ENCODE results near the gene UNC50.

The UNC50 gene, protein sequence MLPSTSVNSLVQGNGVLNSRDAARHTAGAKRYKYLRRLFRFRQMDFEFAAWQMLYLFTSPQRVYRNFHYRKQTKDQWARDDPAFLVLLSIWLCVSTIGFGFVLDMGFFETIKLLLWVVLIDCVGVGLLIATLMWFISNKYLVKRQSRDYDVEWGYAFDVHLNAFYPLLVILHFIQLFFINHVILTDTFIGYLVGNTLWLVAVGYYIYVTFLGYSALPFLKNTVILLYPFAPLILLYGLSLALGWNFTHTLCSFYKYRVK

DNA sequence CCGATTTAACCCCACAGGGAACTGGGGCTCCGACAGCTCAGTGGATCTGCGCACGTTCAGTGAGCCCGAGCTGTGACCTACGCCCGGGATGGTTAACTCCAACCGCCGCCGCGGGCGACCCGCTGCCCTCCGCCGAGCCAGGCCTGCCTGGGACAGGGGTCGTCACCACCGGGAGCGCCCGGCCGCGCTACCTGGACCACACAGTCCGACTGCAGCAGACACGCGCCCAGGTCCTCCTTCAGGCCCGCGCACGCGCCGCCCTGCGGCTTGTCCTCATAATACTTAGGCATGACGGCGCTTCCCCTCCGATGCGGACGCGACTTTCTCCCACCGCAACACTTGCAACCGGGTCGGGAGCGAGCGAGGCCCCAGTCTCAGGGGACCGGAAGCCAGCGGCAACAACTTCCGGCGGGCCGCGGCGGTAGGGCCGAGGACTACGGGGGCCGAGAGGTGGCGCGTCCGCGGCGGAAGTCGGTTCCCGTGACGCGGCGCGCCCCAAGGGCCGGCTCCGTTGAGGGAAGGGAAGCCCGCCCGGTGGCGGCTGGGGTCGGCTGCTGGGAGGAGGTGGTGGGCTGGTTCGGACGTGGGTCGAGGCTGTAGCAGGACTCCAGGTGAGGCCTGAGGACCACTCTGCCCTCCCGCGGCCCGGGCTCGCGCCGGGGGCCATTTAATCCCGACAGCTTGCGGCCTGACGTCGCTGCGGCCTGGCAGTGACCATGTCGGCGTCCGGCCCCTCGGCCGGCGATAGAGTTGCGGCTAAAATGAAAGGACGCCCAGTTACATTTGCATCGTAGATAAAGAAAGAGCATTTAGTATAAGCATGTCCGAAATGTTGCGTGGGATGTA, at the start of gene UNC50, which contains the start of gene COA5:
Gene UNC50 (plus strand): TSS at position 474 of the 846 bp plus-strand sequence. CDS start 1,171 bp downstream, outside the sequence.
Gene COA5 (minus strand): TSS at position 397 of the 846 bp plus-strand sequence. CDS start 107 bp downstream, at position 290.
- DNase-seq = peak; percentile 78 to 85

DNA sequence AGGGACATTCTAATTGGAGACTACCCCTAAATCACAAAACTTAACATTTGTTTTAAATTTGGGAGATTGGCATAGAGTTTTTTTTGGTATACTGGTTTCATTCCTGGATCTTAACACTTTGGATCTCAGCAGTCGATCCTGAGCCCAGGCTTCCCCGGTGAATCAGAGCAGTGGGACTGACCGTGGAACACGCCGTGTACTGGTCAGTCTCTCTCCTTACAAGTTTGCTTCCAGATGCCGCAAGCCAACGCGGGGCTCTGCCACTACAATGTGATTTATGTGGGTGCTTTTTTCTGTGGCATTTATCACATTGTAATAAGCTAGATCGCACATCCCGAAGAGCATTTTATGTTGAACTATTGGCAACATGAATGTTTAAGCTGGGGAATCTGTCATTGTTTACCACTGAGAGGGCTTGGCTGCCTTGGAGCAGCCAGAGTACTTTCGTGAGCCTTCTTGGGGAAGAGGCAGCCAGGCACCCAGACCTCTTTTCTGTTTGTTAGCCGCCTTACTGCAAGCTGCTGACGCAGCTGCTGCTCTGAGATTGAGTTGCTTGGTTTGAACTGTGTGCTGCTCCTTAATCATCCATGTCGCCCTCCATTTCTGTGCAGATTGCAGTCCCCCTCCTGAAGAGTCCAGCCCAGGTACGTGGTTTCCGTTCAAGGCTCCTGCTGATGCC, 49.4 kb upstream of the UNC50 start:
- no peak for DNase-seq

DNA sequence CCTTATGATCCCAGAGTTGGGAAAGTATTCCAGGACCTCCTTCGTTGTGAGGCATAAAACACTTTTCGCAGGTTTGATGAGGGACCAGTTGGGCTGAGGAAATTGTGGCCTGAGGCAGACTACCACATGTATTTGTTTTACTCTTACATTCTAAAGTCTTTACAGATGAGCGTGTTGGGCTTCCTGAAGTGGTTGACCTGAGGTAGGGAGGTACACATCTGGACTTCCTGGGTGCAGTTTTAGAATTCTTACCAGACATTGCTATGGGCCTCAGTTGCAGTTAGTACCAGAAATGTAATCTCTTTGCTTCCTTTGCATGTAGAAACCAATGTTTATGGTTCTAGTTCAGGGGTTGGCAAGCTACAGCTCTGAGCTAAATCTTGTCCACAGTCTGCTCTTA, 48.8 kb upstream of the UNC50 start:
- DNase-seq = no peak

DNA sequence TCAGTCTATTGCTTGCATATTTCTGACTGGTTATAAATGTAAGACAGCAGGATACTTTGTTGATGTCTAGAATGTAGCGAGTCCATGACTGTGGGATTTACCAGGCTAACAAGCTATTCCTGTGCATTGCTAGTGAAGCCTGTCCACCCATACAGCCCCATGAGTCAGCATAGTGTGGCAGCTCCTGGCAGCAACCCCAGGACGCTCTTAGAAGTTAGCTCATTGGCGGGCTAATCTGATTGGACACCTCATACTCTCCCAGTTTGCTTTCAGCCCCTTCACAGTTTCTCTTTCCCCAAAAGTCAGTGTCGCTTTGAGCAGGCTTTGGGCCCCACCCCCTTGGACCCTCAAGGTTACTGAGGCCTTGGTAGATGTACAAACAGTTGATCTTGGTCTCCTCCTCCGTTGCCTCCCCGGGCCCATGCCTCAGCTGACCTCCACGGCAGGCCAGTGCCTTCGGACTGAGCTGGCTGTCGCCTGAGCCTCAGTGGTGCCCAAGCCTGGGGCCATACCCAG, 48.1 kb upstream of the UNC50 start:
- no peak for DNase-seq

DNA sequence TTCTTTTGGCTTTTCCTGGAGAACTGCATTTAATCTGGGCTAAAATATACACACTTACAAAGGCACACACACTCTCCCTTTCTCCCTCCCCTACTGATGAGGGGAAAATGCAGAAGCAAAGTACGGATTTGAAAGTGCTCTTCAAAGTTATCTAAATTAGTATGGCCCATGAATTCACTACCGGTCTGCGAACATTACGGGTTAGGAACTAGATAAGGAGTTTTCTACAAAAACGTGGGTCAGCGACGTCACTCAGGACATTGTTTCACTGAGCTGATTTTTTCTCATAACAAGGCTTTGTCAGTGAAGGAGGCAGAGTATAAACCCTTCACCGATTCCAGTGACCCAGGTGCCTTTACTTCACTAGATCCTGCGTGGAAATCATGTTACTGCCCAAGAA, 47.4 kb upstream of the UNC50 start:
- no peak for DNase-seq

DNA sequence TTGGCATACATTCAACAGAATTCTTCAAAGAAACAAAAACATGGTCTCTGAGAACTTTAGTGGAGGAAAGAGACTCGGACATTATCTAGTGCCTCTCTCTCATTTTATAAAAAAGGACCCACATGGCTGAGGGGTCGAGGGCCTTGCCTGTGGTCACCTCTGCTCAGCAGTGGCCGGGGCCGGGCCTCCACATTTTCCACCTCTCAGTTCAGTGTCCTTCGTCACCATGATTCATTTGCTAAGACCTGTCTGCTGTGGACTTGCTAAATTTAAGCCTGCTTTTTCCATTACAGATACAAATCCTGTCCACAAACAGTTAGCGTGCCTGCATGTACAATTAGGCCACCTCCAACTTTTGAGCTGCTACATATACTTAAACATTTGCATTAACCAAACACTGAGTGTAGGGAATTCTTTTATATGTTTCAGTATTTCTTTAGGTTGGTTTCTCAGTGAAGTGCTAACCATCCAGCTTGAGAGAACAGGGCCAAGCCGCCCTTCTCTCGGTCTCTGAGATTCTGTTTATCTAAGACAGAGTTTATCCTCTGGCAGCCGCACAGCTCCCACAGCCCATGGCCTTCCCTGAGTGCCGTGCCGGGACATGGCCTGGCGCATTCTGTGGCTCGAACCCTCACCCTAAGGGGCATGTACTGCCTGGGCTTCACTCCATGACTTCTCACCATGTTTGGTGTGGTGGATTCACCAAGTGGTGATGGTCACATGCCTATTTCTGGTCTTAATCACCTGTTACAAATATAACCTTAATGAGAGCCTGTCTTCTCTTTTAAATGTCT, 46.3 kb upstream of the UNC50 start:
- no peak for DNase-seq

DNA sequence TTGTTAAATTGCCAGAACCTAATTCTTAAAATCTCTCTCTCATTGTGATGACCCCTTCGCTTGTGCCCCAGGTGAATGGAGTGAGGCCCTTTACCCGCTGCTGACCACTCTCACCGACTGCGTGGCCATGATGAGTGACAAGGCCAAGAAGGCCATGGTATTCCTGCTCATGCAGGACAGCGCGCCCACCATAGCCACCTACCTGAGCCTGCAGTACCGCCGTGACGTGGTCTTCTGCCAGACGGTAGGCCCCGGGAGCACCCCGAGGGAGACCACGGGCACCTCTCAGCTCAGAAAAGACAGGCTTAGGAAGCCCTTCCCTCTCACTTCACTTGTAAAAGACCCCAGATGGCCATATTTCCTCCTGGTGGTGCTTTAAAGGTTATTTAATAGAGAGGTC, 45.0 kb upstream of the UNC50 start:
- no peak for DNase-seq

DNA sequence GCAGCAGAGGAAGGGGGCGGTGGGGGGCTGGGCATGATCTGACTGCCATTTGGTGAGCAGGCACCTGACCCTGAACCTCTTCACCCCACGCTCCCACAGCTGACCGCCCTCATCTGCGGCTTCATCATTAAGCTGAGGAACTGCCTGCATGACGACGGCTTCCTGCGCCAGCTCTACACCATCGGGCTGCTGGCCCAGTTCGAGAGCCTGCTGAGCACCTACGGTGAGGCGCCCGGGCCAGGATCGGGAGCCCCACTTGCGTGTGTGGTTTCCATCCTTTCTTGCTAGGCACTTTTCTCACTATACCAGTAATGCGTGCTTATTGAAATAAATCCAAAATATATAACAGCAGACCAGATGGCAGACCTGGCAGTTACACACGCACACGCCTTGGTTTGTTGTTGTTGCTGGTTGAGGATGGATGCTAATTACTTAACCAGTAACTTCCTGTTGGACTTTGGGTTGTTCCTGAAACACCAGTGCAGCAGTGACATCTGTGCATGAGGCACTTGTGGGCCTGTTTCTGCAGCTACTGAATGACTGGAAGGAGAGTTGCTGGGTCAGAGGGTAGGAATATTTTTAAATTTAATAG, 43.8 kb upstream of the UNC50 start:
- no peak for DNase-seq

DNA sequence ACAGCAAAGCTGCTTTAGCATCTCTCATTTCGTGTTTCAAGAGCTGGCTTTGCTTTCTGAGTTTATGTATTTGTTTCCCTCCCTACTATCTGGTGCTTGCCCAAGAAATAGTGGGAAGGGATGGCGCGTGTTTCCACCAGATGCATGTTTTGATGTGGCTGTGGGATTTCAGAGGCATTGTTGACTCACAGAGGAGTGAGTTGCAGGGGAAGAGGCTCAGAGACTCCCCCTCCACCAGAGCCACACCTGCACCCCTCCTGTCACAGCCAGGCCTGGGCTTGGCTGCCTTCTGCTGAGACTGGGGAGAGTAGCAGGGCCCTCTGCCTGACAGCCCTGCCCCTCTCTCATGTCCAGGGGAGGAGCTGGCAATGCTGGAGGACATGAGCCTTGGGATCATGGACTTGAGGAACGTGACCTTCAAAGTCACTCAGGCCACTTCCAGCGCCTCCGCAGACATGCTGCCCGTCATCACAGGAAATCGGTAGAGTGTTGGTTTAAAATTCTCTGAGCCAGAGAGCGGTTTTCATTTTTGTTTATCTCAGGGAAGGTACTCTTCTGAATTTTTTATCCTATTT, 43.0 kb upstream of the UNC50 start:
- DNase-seq = no peak

DNA sequence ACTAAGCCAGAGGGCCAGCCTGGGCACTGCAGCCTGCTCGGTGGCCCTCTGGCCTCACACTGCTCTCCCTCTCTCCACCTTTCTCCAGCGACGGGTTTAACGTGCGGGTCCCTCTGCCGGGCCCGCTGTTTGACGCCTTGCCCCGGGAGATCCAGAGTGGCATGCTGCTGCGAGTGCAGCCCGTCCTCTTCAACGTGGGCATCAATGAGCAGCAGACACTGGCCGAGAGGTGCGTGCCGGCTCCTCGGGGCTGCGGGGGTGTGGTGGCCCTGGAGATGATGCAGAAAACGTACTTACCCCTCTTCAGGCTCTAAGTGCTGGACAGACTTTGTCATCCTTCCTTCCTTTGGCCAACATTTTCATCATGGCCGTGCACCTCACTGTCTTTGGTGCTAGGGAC, 42.4 kb upstream of the UNC50 start:
- DNase-seq = no peak

DNA sequence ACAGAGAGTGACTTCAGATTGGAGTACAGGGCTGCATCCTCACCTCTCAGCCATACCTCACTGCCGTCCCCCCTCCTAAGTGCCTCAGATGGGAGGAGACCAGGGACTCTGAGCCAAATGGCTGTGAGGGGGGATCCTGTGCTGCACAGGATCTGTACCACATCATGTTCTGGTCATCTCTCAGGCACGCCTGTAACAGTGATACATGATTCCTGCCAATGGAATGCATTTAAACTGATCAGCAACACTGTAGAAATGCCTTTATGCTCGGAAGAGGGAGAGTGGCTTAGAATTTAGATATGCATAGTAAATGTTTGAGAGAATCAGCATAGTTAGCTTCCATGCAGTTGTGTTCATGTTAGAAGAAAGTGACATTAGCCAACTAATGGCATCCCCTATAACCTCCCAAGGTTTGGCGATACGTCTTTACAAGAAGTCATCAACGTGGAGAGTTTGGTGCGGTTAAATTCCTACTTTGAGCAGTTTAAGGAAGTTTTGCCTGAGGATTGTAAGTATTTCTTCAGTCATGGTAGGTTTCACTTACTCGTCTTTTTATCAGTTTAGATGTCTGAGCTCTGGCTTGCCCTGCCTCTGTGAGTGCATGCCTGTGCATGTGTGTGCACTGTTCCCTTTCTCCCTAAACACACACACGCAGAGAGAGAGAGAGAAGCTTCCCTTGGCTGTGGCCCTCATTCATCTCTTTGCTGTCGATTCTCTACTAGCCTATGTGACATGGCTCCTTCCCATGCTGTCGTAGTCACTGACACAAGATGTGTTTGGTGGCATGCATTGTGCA, 40.0 kb upstream of the UNC50 start:
- no peak for DNase-seq

DNA sequence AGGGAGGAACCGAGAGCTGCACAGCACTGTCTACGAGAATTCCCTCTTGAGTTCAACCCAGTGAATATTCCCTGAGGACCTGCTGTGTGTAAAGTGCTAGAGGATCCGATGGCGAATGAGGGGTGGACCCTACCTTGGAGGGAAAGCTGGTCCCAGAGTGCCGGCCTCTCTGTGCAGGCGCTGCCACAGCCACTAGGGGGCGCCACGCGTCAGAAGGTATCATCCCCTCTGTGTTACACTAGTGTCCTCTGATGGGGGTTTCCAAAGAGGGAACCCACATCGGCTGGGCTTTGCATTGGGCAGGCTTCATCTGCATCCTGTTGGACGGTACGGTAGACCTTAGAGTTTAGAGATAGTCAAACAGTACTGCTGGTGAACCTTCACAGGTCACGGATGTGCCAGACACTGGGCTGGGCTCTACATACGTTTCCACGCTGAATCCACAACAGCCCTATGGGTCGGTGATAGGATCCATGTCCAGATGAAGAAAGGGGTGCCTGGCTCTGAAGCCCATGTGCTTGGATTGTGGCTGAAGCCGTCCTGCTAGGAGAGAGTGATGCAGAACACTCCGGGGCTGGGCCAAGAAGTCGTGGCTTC, 39.1 kb upstream of the UNC50 start:
- DNase-seq = peak; percentile 8 to 58

DNA sequence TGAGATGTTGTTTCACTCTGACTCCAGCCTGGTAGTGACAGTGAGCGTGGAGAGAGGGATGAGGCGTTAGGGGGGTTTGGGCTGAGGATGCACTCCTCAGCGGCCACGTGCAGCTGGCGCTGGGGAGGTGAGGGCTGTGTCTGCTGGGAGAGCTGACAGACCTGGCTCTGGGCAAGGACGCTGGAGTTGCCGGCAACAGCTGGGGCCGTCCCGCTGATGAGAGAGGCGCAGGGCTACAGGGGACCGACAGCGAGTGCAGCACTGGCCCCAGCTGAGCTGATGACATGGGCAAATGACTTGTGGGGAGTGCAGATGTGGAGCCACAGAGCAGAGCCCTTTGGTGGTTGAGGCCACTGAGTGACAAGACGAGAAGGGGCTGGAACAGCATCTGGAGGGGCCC, 38.5 kb upstream of the UNC50 start:
- DNase-seq = no peak

DNA sequence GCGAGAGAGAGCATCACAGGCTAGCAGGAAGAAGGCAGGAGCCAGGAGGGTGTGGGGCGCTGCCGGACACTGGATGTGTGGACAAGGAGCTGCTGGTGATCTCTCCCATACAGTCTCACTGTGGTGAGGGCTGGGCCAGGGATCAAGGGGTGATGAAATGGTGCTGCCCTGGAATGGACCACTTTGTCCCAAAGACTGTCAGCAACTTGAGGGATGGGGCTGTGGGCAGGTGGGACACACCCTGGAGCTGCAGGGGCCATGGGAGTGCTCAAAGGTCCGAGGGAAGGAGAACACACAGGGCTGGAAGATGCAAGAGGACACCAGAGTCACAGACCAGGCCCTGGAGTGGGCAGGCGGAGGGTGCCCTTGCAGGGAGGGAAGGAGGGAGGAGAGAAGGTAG, 38.0 kb upstream of the UNC50 start:
- DNase-seq = no peak

DNA sequence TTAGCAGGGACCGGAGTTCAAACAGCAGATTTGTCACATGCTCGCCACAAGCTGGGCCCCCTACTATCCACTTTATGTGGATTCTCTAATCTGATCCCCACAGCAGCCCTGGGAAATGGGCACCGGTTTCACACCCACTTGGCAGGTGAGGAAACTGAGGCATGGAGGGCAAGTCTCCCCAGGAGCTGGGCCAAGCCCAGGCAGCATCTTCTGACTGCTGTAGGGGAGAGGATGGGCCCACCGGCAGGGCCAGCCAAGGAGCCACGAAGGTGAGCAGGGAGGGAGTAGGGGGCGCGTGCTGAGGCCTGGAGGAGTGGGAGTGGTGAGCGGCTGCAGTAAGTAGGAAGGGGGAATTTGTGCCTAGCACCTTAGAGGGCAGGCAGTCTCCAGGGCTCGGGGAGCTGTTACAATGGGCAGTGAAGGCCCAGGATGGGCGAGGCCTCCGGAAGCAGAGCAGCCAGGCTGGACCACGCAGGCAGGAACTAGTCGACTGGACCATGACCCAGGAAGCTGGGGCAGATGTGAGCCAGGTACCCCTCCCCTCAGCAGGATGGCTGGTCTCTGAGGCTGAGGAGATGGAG, 37.2 kb upstream of the UNC50 start:
- DNase-seq = no peak

DNA sequence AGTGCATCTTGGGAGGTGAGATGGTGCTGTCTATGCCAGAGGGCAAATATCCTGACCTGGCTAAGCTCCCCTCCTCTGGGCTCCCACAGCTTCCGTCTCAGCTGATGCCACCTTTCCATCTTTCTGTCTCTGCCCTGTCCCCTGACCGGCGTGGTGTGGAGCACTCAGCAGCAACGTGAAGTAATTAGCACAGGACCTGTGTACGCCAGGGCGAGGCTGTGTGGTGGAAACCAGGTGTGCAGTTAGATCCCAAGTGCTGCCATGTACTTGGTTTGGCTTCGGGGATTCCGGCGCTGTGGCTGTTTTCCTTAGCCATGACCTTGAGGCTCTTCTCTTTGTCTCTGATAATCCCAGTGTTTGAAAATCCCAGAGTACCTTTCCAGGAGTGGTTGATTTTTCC, 36.6 kb upstream of the UNC50 start:
- DNase-seq = no peak

DNA sequence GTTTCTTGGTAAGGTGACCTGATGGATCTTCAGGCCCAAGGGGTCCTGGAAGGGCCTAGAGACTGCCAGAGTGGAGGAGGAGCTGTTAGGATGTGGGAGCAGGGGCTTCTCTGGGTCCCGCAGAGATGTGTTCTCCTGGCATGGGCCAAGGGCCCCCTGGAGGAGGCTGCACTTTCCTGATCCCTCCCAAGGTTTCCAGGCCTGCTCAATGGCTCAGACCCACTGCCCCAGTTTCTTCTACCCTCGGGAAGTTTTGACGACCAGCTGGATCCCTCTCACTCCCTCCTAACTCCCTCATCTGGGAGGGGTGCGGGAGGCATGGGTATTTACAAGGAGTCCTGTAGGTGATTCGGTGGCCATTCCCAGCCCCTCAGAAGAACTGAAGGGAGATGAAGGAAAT, 36.2 kb upstream of the UNC50 start:
- no peak for DNase-seq

DNA sequence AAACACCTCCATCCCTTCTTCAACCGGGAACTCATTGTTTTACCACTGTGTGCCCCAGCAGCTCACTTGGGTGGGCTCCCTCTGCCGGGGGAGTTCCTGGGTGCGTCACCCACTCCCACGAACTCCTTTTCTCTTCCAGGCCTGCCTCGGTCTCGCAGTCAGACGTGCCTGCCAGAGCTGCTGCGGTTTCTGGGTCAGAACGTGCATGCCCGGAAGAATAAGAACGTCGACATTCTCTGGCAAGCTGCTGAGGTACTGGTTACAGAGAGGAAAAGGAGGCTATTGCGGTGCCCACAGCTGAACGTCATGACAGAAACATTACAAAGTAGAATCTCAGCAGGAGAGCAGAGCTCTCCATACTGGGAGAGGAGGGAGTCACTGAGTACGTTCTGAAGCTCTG, 35.7 kb upstream of the UNC50 start:
- no peak for DNase-seq

DNA sequence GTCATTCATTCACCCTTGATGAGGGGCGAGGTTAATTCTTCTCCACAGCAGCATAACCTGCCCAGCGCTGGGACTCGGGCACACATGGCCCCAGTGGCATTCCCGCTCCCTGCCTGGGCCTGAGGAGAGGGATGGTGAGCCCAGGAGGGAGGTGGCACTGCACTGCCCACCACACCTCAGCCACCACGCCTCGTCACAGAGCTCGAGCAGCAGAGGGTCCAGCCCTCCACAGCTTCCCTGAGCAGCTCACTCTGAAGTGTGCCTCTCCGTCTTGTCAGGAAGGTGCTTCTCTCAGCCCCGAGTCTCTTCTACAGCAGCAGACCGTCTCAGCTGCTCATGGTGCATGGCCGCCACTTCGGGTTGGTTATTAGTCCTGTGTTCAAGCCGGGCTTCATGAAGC, 35.0 kb upstream of the UNC50 start:
- no peak for DNase-seq

DNA sequence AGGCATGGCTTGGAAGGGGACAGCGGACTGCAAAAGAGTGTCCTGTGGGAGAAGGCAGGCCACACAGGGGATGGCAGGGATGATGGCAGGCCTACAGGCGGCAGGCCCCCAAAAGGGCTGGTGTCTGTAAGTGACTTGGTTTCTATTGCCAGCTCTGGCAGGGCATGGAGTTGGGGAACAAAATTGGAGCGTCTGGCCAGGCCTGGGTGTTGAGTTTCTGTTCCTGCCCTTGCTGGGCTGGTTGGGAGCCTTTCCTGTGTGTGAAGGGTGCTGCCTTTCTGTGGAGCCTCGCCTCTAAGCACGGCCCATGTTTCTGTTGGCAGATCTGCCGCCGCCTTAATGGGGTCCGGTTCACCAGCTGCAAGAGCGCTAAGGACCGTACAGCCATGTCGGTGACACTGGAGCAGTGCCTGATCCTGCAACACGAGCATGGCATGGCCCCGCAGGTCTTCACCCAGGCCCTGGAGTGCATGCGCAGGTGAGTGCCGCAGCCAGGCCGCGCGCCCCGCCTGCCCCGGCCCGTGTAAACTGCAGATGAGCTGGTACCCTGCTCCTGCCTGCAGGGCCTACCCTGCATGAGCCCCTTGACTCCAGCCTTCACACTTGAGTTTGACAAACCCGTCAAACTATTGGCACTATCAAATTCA, 31.6 kb upstream of the UNC50 start:
- DNase-seq = no peak
